GM12892 (cell line): ENCODE results near the gene WDR62.
"Not testable (repeated sequence)": the region's sequence is repeated elsewhere in the genome, so short reads cannot be mapped to it uniquely, and the experiment has no call there.

ENCODE experiments used
- DNase-seq: peaks from one replicate; pipeline ENCODE4 v3.0.0; 2011; ENCODE audit not compliant: insufficient read length
- FAIRE-seq: peaks from 2 replicates; lab custom pipeline; 2011; peaks lifted over from hg19 to GRCh38; lab: Jason Lieb, UNC
- POLR2A ChIP-seq: IDR thresholded peaks from 2 replicates; pipeline ENCODE4 v1.6.1; 2011; ENCODE audit warnings: low read depth, low read length, control low read depth
- POLR2AphosphoS5 ChIP-seq: IDR thresholded peaks from 2 replicates; pipeline ENCODE4 v1.6.1; 2011; ENCODE audit warnings: low read depth, low read length, control low read depth
- TAF1 ChIP-seq: IDR thresholded peaks from 2 replicates; pipeline ENCODE4 v1.6.1; 2011; ENCODE audit warnings: low read depth, mild to moderate bottlenecking, control low read depth, low read length, borderline replicate concordance

Gene WDR62

DNA sequence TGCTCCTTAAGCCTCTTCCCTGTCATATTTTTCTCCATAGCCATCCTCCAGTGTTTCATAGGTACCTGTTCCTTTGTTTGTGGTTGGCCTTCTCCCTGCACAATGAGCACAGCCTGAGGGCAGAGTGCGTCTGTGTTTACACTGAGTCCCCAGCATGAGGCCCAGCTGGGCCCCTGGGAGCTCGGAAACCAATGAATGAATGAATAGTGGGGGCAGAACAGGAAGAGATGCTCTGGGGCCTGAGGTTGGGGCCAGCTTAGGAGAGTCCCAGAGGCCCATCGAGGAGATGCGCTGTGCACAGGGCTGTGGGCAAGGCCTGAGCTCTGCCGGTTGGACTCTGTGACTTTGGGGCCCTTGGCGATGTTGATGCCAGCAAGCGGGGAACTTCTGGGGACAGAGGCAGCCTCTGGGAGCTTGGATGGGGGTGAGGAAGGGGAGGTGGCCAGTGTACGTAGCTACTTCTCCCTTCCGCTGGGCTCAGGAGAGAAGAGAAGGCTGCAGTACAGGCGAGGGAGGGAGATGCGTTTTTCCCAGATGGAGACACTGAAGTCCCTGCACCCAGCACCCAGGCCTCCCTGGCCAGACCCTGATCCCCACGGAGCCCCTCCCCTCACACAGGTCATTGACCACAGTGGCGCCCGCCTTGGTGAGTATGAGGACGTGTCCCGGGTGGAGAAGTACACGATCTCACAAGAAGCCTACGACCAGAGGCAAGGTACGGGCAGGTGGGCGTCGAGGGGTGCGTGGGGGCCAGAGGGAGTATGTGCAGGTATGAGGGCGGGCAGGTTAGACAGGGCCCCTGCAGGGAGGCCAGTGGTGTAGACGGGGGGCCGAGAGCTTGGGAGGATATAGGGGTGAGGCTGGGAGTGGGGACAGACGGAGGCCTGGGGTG, 65.6 kb downstream of the WDR62 start:
- TF ChIP-seq POLR2AphosphoS5 (no peak), POLR2A (peak; percentile 22; the same call in 1 of the 2 replicates)
- no peak for FAIRE-seq
- DNase-seq = no peak

GRCh38 chr19:36120984-36121358, 66.3 kb downstream of the WDR62 start:
- no peak for DNase-seq
- no peak for FAIRE-seq
- no peak; the same call in 1 of the 2 replicates for TF ChIP-seq POLR2A
- TF ChIP-seq POLR2AphosphoS5 = no peak
- no peak for TF ChIP-seq TAF1

- DNase-seq = no peak
- no peak for FAIRE-seq
- TF ChIP-seq POLR2AphosphoS5 = no peak
- TF ChIP-seq TAF1 = no peak
- no peak for TF ChIP-seq POLR2A
Measured at GRCh38 chr19:36121486-36122124, 66.9 kb downstream of the WDR62 start.

GRCh38 chr19:36125557-36125956, 70.9 kb downstream of the WDR62 start:
- no peak for TF ChIP-seq POLR2A
- no peak for TF ChIP-seq POLR2AphosphoS5
- no peak for TF ChIP-seq TAF1
- FAIRE-seq (no peak), DNase-seq (no peak)

GRCh38 chr19:36128392-36128736, 73.7 kb downstream of the WDR62 start:
- no peak for TF ChIP-seq TAF1
- TF ChIP-seq POLR2A = no peak
- no peak for DNase-seq
- no peak for FAIRE-seq

GRCh38 chr19:36131221-36131620, 76.5 kb downstream of the WDR62 start:
- FAIRE-seq = not testable (repeated sequence)

GRCh38 chr19:36134867-36135266, 80.2 kb downstream of the WDR62 start:
- not testable (repeated sequence) for DNase-seq, FAIRE-seq

More at GRCh38 chr19:36131221-36131620, 76.5 kb downstream of the WDR62 start:
- DNase-seq = not testable (repeated sequence)

GRCh38 chr19:36136964-36137686, 82.4 kb downstream of the WDR62 start:
- no peak for DNase-seq
- TF ChIP-seq TAF1 (no peak), POLR2AphosphoS5 (no peak), POLR2A (no peak)
- FAIRE-seq = no peak

DNA sequence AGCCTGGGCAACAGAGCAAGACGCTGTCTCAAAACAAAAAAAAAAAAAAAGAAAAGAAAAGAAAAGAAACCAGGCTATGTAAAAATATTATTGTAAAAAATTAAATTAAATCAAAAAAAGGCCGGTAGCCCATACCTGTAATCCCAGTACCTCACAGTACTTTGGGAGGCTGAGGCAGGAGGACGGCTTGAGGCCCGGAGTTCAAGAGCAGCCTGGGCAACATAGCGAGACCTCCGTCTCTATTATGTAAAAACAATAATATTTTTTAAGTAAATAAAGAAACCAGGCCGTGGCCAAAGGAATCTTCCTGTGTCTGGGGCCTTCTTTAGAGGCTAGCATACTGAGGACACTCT, 84.4 kb downstream of the WDR62 start:
- no peak for FAIRE-seq
- TF ChIP-seq POLR2AphosphoS5 (no peak), TAF1 (no peak), POLR2A (no peak)

DNA sequence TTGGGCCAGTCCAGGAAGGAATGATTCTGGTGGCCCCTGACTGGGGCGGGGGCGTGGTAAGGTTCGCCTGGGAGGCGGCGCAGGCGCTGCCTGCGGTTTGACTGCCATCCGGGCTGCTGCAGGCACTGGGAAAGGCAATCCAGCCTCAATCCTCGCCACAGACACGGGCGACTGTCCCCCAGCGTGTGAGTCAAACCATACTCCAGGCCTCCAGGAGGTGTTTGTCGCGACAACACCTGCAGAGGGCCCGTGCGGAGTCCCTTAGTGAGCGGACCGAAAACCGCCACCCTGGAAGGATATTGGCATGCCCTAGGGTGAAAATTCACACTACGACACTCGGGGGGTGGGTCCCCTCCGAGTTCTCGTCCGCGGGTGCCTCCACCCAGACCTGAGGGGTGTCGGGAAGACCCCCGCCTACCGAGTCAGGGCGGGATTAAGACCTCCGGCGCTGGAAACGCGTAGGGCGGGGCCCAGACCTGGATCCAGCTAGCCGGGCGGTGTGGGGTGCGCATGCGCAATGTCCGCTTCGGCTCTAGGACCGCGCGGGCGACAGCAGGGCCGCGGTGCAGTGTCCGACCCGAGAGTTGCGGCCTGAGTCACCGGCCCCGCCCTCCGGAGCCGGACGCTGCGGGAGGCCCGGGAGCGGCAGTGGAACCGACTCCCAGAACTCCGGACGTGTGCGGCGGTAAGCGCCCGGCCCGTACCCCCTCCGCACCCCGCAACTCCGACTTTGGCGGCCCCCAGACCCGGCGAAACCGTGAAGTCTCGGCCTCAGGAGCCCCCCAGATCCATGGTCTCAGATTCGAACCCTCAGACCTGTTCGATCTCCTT, 85.0 kb downstream of the WDR62 start, which contains the start of gene CAPNS1:
CAPNS1 (plus strand) TSS at position 594 of the 831 bp plus-strand sequence. CDS start 946 bp downstream, outside the sequence.
- peak; percentile 96 for DNase-seq
- FAIRE-seq = peak; percentile 98
- peak; percentile 65; the same call in 1 of the 2 replicates for TF ChIP-seq POLR2AphosphoS5
- TF ChIP-seq POLR2A = peak; percentile 83; the same call in 1 of the 2 replicates
- TF ChIP-seq TAF1 = peak; percentile 72

More for the DNA sequence above, 84.4 kb downstream of the WDR62 start:
- no peak for DNase-seq

- FAIRE-seq = no peak
- TF ChIP-seq POLR2AphosphoS5 (no peak), TAF1 (no peak), POLR2A (peak; percentile 54; the same call in 1 of the 2 replicates)
Measured at GRCh38 chr19:36140304-36141038, 85.8 kb downstream of the WDR62 start.

More at GRCh38 chr19:36140304-36141038, 85.8 kb downstream of the WDR62 start:
- peak; percentile 72 for DNase-seq
